GM19043 (cell line): Measurements from ENCODE around the gene CFAP92.
"Not testable (repeated sequence)": the region's sequence is repeated elsewhere in the genome, so short reads cannot be mapped to it uniquely, and the experiment has no call there.

Experiments
- ATAC-seq: cut with Tn5 transposase; IDR thresholded peaks from one replicate; pipeline ENCODE4 v1.9.1; 2021; ENCODE audit warnings: low read depth; ENCODE audit not compliant: unreplicated experiment

CFAP92 gene

GRCh38 chr3:128907706-128908445 is 86.0 kb downstream of the CFAP92 start:
- ATAC-seq, result no peak

- no peak for ATAC-seq
These were observed 86.9 kb downstream of the CFAP92 start for GRCh38 chr3:128906804-128907525.

GRCh38 chr3:128906031-128906803 is 87.7 kb downstream of the CFAP92 start:
- no peak for ATAC-seq

GRCh38 chr3:128903501-128903900 is 90.4 kb downstream of the CFAP92 start:
- ATAC-seq, result no peak

- ATAC-seq, result no peak
These were observed 91.5 kb downstream of the CFAP92 start for GRCh38 chr3:128902426-128902825.

- ATAC-seq, result no peak
These were observed 97.8 kb downstream of the CFAP92 start for GRCh38 chr3:128895843-128896697.

GRCh38 chr3:128889139-128889894 is 104.6 kb downstream of the CFAP92 start:
- ATAC-seq, result no peak

GRCh38 chr3:128884992-128885391 is 108.9 kb downstream of the CFAP92 start:
- no peak for ATAC-seq

GRCh38 chr3:128882719-128883118 is 111.2 kb downstream of the CFAP92 start:
- no peak for ATAC-seq

GRCh38 chr3:128881576-128881975 is 112.3 kb downstream of the CFAP92 start:
- no peak for ATAC-seq

GRCh38 chr3:128880455-128880854 is 113.4 kb downstream of the CFAP92 start:
- not testable (repeated sequence) for ATAC-seq

- no peak for ATAC-seq
These were observed 113.9 kb downstream of the CFAP92 start for GRCh38 chr3:128879991-128880390.

GRCh38 chr3:128879125-128879969 is 114.5 kb downstream of the CFAP92 start, which contains the start of gene ACAD9:
Gene ACAD9 (plus strand): TSS chr3:128879620. CDS start chr3:128879692, 72 bp downstream.
- peak; percentile 86 for ATAC-seq

GRCh38 chr3:128878556-128879124 is 115.2 kb downstream of the CFAP92 start:
- ATAC-seq, result no peak

- ATAC-seq, result no peak
These were observed 115.8 kb downstream of the CFAP92 start for GRCh38 chr3:128878011-128878457.

GRCh38 chr3:128875556-128876120 is 118.2 kb downstream of the CFAP92 start:
- ATAC-seq, result no peak

- ATAC-seq, result no peak
These were observed 119.2 kb downstream of the CFAP92 start for GRCh38 chr3:128874481-128875180.
